Amniotic epithelial cell (primary cell): ENCODE data around the gene NADK.
A peak's percentile ranks its signal among the peaks of the same experiment; 100 is the strongest.
"Not testable (repeated sequence)": the region's sequence is repeated elsewhere in the genome, so short reads cannot be mapped to it uniquely, and the experiment has no call there.

Experiments
- DNase-seq: peaks from one replicate; pipeline ENCODE4 v3.0.0-alpha.2; 2010; ENCODE audit warnings: low read depth

NADK gene

GRCh38 chr1:1745651-1746565 is 32.4 kb downstream of the NADK start:
- DNase-seq: peak; percentile 45

DNA sequence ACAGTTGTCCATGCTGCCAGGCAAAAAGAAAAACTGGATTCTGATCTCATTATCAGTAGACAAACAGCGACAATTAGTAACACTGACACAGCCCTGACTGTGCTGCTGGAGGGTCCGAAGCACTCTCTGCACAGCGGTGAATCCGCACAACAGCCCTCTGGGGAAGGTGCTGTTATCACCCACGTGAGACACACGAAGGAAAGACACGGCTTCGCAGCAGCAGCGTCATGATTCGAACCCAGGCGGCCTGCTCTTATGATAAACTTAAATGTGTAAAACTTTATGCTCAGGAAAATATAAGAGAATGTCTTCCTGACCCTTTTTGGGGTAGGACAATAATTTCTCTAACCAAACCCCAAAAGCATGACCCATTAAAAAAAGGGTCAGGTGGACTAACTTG is 35.7 kb downstream of the NADK start:
- not testable (repeated sequence) for DNase-seq

DNA sequence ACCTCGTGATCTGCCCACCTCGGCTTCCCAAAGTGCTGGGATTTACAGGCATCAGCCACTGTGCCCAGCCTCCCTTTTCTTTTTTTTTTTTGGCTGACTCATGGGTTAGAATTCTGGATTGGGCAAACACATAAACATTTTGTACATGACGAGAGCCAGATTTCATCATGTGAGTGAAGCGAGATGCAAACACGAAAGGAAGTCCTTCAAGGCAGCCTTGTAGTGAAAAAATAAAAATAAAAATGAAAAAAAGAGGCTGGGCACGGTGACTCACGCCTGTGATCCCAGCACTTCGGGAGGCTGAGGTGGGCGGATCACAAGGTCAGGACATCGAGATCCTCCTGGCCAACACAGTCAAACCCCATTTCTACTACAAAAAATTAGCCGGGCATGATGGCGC is 37.3 kb downstream of the NADK start:
- peak; percentile 99 for DNase-seq

DNA sequence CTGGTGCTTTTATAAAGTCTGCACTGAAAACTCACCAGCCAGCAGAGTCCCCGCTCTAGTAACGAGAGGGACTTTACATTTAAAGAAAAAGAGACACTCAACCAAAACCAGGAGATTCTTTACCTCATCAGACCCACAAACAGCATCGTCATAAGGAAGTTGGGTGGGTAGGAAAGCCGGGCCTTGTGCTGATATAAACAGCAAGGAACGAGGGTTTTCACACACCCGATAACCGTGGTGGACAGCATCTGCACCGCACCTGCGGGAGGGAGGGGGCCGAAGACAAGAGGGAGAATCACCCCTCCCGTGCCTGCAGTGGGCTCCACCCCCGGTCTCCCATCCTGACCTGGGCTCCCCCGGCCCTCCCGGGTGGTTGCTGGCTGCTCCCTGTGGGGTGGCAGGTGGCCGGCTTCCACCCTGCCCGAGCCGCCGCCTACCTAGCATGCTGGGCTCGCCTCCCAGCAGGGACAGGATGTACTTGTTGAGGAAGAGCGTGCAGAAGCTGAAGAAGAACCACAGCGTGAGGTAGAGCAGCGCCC is 39.4 kb downstream of the NADK start:
- not testable (repeated sequence) for DNase-seq

- DNase-seq: not testable (repeated sequence)
These were observed 40.3 kb downstream of the NADK start for GRCh38 chr1:1737675-1738590.

GRCh38 chr1:1732381-1732780 is 45.9 kb downstream of the NADK start:
- no peak for DNase-seq

DNA sequence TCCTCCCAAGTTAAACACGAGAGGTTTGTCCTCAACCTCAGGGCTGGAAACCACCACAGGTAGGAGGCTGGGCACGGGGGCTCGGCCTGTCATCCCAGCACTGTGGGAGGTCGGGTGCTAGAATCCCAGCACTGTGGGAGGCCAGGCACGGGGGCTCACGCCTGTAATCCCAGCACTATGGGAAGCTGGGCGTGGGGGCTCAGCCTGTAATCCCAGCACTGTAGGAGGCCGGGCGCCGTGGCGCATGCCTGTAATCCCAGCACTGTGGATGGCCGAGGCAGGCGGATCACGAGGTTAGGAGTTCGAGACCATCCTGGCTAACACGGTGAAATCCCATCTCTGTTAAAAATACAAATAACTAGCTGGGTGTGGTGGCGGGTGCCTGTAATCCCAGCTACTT is 47.4 kb downstream of the NADK start:
- no peak for DNase-seq

- not testable (repeated sequence) for DNase-seq
These were observed 48.0 kb downstream of the NADK start for GRCh38 chr1:1730230-1730629.

- not testable (repeated sequence) for DNase-seq
These were observed 49.0 kb downstream of the NADK start for GRCh38 chr1:1729116-1729816.

DNA sequence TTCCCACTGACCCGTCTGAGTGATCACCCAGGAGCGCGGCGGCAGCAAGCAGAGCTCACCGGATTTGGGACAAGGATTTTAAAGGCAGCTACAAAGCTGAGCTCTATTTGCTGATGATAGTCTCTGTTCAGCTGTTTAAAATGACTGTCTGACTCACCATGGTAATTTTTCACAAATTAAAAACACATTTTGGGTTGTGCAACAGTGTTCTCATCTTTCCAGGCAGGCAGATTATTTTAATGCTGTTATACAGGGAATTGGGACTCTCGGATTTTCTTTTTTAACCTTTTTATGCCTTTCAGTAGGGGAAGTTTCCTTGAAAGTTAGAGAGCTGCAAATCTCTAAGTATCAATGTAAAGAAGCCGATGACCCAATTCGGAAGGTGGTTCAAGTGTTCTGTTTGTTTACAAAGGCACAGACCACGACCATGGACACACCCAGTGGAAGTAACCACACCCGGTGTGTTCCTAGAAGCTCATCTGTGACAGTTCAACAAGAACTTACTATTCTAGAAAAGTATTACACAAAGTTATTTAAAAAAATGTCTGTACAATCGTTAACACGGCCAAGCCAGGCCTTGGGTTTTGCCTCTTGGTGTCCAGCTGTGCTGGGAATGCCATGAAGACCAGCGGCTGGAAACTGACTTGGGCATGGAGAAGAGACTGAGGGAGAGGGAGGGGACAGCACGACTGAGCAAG is 49.8 kb downstream of the NADK start:
- peak; percentile 41 for DNase-seq

GRCh38 chr1:1727131-1727651 is 51.1 kb downstream of the NADK start:
- not testable (repeated sequence) for DNase-seq

GRCh38 chr1:1726088-1726487 is 52.2 kb downstream of the NADK start:
- DNase-seq: not testable (repeated sequence)

GRCh38 chr1:1724035-1724864 is 54.0 kb downstream of the NADK start, which contains the start of gene CDK11A:
Gene CDK11A (minus strand): TSS chr1:1724357. CDS start chr1:1722818, 1,539 bp downstream.
- peak; percentile 100 for DNase-seq

- no peak for DNase-seq
These were observed 57.1 kb downstream of the NADK start for GRCh38 chr1:1721201-1721600.

DNA sequence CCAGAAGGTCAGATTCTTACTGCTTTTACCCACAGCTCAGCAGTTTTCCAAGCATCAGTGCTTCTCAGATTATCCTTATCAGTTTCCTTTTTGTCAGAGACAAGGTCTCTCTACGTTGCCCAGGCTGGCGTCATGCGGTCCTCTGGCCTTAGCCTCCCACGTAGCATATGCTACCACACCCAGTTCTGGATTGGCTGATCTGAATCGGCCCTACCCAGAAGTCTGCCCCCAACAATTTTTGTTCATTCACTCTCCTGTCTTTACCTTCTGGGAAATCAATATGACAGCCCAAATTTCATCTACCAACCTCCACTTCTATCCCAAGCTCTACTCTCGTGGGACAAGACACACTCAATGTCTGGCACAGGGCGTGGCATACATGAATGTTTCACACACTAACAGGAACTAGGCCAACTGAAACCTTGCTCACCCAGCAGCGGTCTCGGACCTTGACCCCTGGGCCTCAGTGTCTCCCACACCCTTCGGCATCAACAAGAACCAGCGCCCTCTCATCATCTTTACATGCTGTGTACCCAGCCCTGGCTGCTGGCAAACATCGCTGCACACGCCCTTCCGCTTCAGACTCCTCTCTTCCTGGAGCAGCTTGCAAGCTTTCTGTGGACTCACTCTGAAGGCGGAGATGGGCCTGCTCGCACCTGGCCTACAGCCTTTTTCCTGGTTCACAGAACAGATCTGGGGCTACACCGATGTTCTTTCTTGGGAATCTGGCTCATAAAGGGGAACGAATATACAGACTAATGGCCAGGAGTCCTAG is 63.0 kb downstream of the NADK start:
- DNase-seq: not testable (repeated sequence)

DNA sequence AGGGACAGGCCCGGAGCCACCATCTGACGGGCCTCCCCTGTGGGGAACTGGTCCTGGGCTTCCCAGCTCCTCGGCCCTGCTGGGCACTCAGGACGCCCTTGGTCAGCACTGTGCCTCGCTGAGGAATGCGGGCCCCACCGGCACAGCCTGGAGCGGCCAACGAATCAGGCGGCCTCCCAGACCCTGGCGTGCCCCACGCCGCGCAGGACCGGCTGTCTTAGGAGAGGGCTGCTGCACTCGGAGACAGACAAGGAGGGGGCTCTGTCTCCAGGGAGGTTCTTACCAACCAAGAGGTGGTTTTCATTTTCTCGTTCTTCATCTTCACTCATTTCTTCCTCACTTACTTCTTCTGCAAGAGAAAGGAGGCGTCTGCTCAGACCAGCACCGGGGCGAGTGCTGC is 70.4 kb downstream of the NADK start:
- not testable (repeated sequence) for DNase-seq

GRCh38 chr1:1707241-1707640 is 71.0 kb downstream of the NADK start:
- not testable (repeated sequence) for DNase-seq

DNA sequence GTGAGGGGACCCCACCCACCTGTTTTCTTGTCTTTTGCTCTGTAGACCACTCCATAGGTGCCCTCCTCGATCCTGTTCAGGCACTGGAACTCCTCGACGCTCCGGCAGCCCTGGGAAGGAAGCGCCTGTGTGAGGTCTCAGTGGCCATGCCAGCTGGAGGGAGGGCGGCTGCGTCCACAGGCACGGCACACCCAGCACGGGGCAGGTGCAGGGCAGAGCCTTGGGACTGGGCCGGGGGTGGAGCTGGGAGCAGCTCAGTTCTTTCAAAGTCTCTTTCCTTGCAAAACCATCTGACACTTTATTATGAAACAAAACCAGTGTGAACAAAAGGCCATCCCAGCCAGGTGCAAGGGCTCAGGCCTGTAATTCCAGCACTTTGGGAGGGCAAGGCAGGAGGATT is 72.6 kb downstream of the NADK start:
- not testable (repeated sequence) for DNase-seq
